Measurements from ENCODE around the gene SPEG. TPM values are rescaled to one million over a fixed set of nuclear protein-coding genes. Genes with fewer than 3 reads are reported as not detected.

The SPEG gene
- polyA plus RNA-seq, 1 donor (not counting 4 experiments of a cell fraction or from before 2014, with no cell fraction given) = 18.8 TPM

GRCh38 chr2:219475278-219475677, 40.6 kb downstream of the SPEG start:
- no peak overlapping the region for H2AFZ ChIP-seq (ENCODE audit: control insufficient read depth, low read length)
- H3K9ac ChIP-seq (ENCODE audit: control insufficient read depth, extremely low read depth, insufficient read depth, low read length) = no peak overlapping the region
- peaks cover 0 to 20% of the 10 kb centered on the region in 2 experiments for H3K36me3 ChIP-seq (ENCODE audit: control insufficient read depth in 2 of 2, extremely low read depth in 1 of 2, insufficient read depth in 2 of 2, low read length in 2 of 2)
- H3K27ac ChIP-seq (ENCODE audit: control insufficient read depth, insufficient read depth, low read length) = no peak overlapping the region
- H3K4me1 ChIP-seq (ENCODE audit: control insufficient read depth, extremely low read depth, insufficient read depth, low read length) = no peaks in the 10 kb centered on the region
- no peak overlapping the region for H3K4me3 ChIP-seq (ENCODE audit: control insufficient read depth in 2 of 3, extremely low read depth in 1 of 3, insufficient read depth in 2 of 3, low read depth in 1 of 3, low read length in 3 of 3)
- H3K4me2 ChIP-seq (ENCODE audit: control insufficient read depth, extremely low read depth, insufficient read depth, low read depth, low read length) = no peak overlapping the region
- no peak for TF ChIP-seq EZH2 (IDR thresholded peaks at IDR 0.05; ENCODE audit: low read length)
- TF ChIP-seq, protein P1, sequence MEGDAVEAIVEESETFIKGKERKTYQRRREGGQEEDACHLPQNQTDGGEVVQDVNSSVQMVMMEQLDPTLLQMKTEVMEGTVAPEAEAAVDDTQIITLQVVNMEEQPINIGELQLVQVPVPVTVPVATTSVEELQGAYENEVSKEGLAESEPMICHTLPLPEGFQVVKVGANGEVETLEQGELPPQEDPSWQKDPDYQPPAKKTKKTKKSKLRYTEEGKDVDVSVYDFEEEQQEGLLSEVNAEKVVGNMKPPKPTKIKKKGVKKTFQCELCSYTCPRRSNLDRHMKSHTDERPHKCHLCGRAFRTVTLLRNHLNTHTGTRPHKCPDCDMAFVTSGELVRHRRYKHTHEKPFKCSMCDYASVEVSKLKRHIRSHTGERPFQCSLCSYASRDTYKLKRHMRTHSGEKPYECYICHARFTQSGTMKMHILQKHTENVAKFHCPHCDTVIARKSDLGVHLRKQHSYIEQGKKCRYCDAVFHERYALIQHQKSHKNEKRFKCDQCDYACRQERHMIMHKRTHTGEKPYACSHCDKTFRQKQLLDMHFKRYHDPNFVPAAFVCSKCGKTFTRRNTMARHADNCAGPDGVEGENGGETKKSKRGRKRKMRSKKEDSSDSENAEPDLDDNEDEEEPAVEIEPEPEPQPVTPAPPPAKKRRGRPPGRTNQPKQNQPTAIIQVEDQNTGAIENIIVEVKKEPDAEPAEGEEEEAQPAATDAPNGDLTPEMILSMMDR (optimal IDR thresholded peaks at IDR 0.05 in 1 of 3, IDR thresholded peaks at IDR 0.05 in 1 of 3, conservative IDR thresholded peaks at IDR 0.05 in 1 of 3; ENCODE audit: extremely low read depth in 1 of 3, insufficient read depth in 2 of 3, low read length in 3 of 3) = no peak
- no peaks in the 10 kb centered on the region for H3K9me1 ChIP-seq (ENCODE audit: control insufficient read depth, extremely low read depth, insufficient read depth, low read length)
- no peaks in the 10 kb centered on the region for H3K9me3 ChIP-seq (ENCODE audit: control insufficient read depth, low read depth, low read length)
- dilution Hi-C loops (cut with MboI; ENCODE audit: extremely low pct_ligation_motif_present, low sequenced_read_pairs) = no loop called here
- no peak for DNase-seq (ENCODE audit: low read depth, low spot score)
- H3K27me3 ChIP-seq (ENCODE audit: control insufficient read depth, extremely low read depth, insufficient read depth, low read length) = no peaks in the 10 kb centered on the region
- H4K20me1 ChIP-seq (ENCODE audit: control insufficient read depth, extremely low read depth, insufficient read depth, low read length) = no peaks in the 10 kb centered on the region
- H3K79me2 ChIP-seq (ENCODE audit: control insufficient read depth, insufficient read depth, low read length) = no peaks in the 10 kb centered on the region
- no peak for FAIRE-seq

DNA sequence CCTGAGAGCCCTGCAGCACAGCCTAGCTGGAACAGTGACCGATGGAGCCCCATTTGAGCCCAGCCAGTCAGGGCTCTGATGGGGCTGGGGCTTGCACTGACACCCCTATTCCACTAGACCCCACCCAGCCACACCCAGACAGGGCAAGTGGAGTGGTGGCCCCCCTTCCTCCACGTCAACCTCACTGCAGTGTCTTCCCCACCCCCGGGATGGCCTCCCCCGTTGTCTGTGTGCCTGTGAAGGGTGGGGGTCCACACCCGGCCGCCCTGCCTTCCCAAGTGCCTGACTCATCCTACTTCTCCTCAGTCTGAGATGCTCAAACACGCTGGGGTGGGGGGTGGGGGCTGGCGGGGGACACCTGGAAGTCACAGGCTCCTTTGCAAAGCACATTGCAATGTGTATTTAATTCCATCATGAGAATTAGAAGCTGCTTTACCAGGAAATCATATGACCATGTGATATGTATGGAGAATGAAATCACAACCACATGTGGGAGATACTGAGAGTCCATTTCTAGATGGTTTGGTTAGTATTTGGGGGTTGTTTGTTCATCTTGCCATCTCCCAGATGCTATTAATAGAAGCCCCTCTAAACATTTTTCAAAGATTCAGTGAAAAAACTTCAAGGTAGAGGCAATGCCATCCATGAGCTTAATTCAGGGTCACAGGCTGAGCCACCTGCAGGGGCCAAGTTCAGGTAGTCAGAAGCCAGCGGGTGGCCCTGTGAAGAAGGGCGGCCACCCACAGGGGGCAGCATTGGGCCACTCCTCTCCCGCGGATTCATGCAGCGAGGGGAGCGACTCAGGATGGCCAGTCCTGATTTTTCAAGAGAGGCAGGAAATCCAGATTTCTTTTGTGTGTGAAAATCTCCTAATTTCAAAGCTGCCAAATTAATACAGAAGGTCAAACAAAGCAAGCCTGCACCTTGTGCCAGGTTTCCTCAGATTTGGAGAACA, 41.3 kb downstream of the SPEG start:
- Histone ChIP-seq H3K4me3 (ENCODE audit: control insufficient read depth in 2 of 3, extremely low read depth in 1 of 3, insufficient read depth in 2 of 3, low read depth in 1 of 3, low read length in 3 of 3) (no peak overlapping the region), H3K9ac (ENCODE audit: control insufficient read depth, extremely low read depth, insufficient read depth, low read length) (no peak overlapping the region), H3K4me1 (ENCODE audit: control insufficient read depth, extremely low read depth, insufficient read depth, low read length) (no peaks in the 10 kb centered on the region), H3K36me3 (ENCODE audit: control insufficient read depth in 2 of 2, extremely low read depth in 1 of 2, insufficient read depth in 2 of 2, low read length in 2 of 2) (peaks cover 0 to 24% of the 10 kb centered on the region in 2 experiments), H4K20me1 (ENCODE audit: control insufficient read depth, extremely low read depth, insufficient read depth, low read length) (no peaks in the 10 kb centered on the region), H3K79me2 (ENCODE audit: control insufficient read depth, insufficient read depth, low read length) (no peaks in the 10 kb centered on the region), H3K4me2 (ENCODE audit: control insufficient read depth, extremely low read depth, insufficient read depth, low read depth, low read length) (no peak overlapping the region), H2AFZ (ENCODE audit: control insufficient read depth, low read length) (no peak overlapping the region), H3K27ac (ENCODE audit: control insufficient read depth, insufficient read depth, low read length) (no peak overlapping the region), H3K9me1 (ENCODE audit: control insufficient read depth, extremely low read depth, insufficient read depth, low read length) (no peaks in the 10 kb centered on the region), H3K27me3 (ENCODE audit: control insufficient read depth, extremely low read depth, insufficient read depth, low read length) (no peaks in the 10 kb centered on the region), H3K9me3 (ENCODE audit: control insufficient read depth, low read depth, low read length) (no peaks in the 10 kb centered on the region)
- FAIRE-seq = no peak
- DNase-seq (ENCODE audit: low read depth, low spot score) = no peak
- dilution Hi-C loops (cut with MboI; ENCODE audit: extremely low pct_ligation_motif_present, low sequenced_read_pairs) = no loop called here
- TF ChIP-seq, protein P1 (optimal IDR thresholded peaks at IDR 0.05 in 1 of 3, IDR thresholded peaks at IDR 0.05 in 1 of 3, conservative IDR thresholded peaks at IDR 0.05 in 1 of 3; ENCODE audit: extremely low read depth in 1 of 3, insufficient read depth in 2 of 3, low read length in 3 of 3) = peak; percentile 81 to 89 (median 82)
- no peak for TF ChIP-seq EZH2 (IDR thresholded peaks at IDR 0.05; ENCODE audit: low read length)
